ENCODE results near the gene ASB7. TPM values are rescaled to one million over a fixed set of nuclear protein-coding genes. Genes with fewer than 3 reads are reported as not detected.
"Not testable (repeated sequence)": the region's sequence is repeated elsewhere in the genome, so short reads cannot be mapped to it uniquely, and the experiment has no call there.

Gene ASB7
- total RNA-seq, 1 donor from 2014 or later = 18.3 TPM

- Histone ChIP-seq H4K20me1 (ENCODE audit: low read depth) (no peaks in the 10 kb centered on the region), H3K9ac (no peak overlapping the region), H3K27me3 (no peaks in the 10 kb centered on the region), H3K36me3 (no peaks in the 10 kb centered on the region), H3K27ac (no peak overlapping the region), H3K4me1 (no peaks in the 10 kb centered on the region), H3K4me3 (no peak overlapping the region), H3K9me3 (ENCODE audit: low read depth) (no peaks in the 10 kb centered on the region), H2AFZ (replicated peaks) (no peak overlapping the region), H3K4me2 (no peak overlapping the region), H3F3A (ENCODE audit: low read depth) (no peaks in the 10 kb centered on the region), H3K79me2 (ENCODE audit: low read depth) (no peaks in the 10 kb centered on the region)
- Mint-ChIP-seq H3K4me3 (no peak overlapping the region), H3K36me3 (no peaks in the 10 kb centered on the region), H3K9me3 (peaks cover 2% of the 10 kb centered on the region), H3K27ac (no peak overlapping the region), H3K4me1 (peaks cover 13% of the 10 kb centered on the region), H3K27me3 (ENCODE audit: insufficient read depth, low read depth) (peaks cover 5% of the 10 kb centered on the region)
- no peak for DNase-seq (ENCODE audit: low spot score)
- no peak for TF ChIP-seq EZH2phosphoT487 (IDR thresholded peaks at IDR 0.05)
- no peak for TF ChIP-seq EZH2 (IDR thresholded peaks at IDR 0.05)
- TF ChIP-seq, protein P1, sequence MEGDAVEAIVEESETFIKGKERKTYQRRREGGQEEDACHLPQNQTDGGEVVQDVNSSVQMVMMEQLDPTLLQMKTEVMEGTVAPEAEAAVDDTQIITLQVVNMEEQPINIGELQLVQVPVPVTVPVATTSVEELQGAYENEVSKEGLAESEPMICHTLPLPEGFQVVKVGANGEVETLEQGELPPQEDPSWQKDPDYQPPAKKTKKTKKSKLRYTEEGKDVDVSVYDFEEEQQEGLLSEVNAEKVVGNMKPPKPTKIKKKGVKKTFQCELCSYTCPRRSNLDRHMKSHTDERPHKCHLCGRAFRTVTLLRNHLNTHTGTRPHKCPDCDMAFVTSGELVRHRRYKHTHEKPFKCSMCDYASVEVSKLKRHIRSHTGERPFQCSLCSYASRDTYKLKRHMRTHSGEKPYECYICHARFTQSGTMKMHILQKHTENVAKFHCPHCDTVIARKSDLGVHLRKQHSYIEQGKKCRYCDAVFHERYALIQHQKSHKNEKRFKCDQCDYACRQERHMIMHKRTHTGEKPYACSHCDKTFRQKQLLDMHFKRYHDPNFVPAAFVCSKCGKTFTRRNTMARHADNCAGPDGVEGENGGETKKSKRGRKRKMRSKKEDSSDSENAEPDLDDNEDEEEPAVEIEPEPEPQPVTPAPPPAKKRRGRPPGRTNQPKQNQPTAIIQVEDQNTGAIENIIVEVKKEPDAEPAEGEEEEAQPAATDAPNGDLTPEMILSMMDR (IDR thresholded peaks at IDR 0.05) = no peak
Measured at GRCh38 chr15:100672959-100673358, 70.6 kb downstream of the ASB7 start.

DNA sequence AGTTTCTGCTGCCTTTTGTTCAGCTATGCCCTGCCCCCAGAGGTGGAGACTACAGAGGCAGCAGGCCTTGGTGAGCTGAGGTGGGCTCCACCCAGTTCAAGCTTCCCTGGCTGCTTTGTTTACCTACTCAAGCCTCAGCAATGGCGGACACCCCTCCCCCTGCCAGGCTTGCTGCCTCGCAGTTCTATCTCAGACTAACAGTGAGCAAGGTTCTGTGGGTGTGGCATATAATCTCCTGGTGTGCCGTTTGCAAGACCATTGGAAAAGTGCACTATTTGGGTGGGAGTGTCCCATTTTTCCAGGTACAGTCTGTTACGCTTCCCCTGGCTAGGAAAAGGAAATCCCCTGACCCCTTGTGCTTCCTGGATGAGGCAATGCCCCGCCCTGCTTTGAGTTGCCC is 76.8 kb downstream of the ASB7 start:
- H3K36me3 ChIP-seq; H3K27ac ChIP-seq; H3K36me3 Mint-ChIP-seq; H3K4me1 ChIP-seq; H3K9me3 ChIP-seq (ENCODE audit: low read depth); H3K4me3 ChIP-seq; H3K4me1 Mint-ChIP-seq; H3K9ac ChIP-seq; H3K27me3 ChIP-seq; H4K20me1 ChIP-seq (ENCODE audit: low read depth); DNase-seq (ENCODE audit: low spot score); H3K4me3 Mint-ChIP-seq; H3K27ac Mint-ChIP-seq; H3K4me2 ChIP-seq; H3K79me2 ChIP-seq (ENCODE audit: low read depth); H3F3A ChIP-seq (ENCODE audit: low read depth); H2AFZ ChIP-seq (replicated peaks): not testable (repeated sequence)
- Mint-ChIP-seq H3K27me3 (ENCODE audit: insufficient read depth, low read depth) (peaks cover 14% of the 10 kb centered on the region), H3K9me3 (peaks cover 21% of the 10 kb centered on the region)

- Histone ChIP-seq H3K4me3 (no peak overlapping the region), H3K4me1 (no peaks in the 10 kb centered on the region), H3K9ac (no peak overlapping the region), H3K27ac (no peak overlapping the region), H3F3A (ENCODE audit: low read depth) (no peaks in the 10 kb centered on the region), H3K9me3 (ENCODE audit: low read depth) (no peaks in the 10 kb centered on the region), H4K20me1 (ENCODE audit: low read depth) (no peaks in the 10 kb centered on the region), H3K36me3 (no peaks in the 10 kb centered on the region), H3K4me2 (no peak overlapping the region), H3K79me2 (ENCODE audit: low read depth) (no peaks in the 10 kb centered on the region), H3K27me3 (no peaks in the 10 kb centered on the region), H2AFZ (replicated peaks) (no peak overlapping the region)
- TF ChIP-seq, protein P1 (IDR thresholded peaks at IDR 0.05) = no peak
- no peak for TF ChIP-seq EZH2phosphoT487 (IDR thresholded peaks at IDR 0.05)
- no peak for TF ChIP-seq EZH2 (IDR thresholded peaks at IDR 0.05)
- H3K36me3 Mint-ChIP-seq = no peaks in the 10 kb centered on the region
- H3K27me3 Mint-ChIP-seq (ENCODE audit: insufficient read depth, low read depth) = peaks cover 12% of the 10 kb centered on the region
- no peaks in the 10 kb centered on the region for H3K4me1 Mint-ChIP-seq
- peaks cover 21% of the 10 kb centered on the region for H3K9me3 Mint-ChIP-seq
- DNase-seq (ENCODE audit: low spot score) = no peak
- no peak overlapping the region for H3K4me3 Mint-ChIP-seq
- H3K27ac Mint-ChIP-seq = no peak overlapping the region
Measured at GRCh38 chr15:100680726-100681125, 78.3 kb downstream of the ASB7 start.

DNA sequence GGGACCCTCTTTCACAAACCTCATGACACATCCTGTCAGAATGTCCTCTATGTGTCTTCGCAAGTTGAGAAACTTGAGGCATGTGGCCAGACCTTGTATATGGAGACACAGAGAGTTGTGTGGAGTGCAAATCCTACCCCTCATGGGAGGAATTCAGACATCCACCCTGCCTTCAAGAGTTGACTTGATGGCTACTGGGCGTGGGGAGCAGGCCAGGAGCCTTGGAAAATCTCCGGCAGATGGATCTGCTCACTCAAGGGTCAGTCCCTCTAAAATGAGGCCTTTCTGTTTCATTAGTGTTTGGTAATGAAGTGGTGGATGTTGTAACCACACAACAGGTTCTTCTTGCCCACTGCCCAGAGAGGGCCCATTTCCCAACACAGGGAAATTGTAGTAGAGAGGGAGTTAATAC is 79.0 kb downstream of the ASB7 start:
- Mint-ChIP-seq H3K27me3 (ENCODE audit: insufficient read depth, low read depth) (peaks cover 12% of the 10 kb centered on the region), H3K9me3 (peaks cover 21% of the 10 kb centered on the region), H3K36me3 (no peaks in the 10 kb centered on the region), H3K4me3 (no peak overlapping the region), H3K4me1 (peaks cover 3% of the 10 kb centered on the region), H3K27ac (no peak overlapping the region)
- Histone ChIP-seq H3F3A (ENCODE audit: low read depth) (no peaks in the 10 kb centered on the region), H3K36me3 (no peaks in the 10 kb centered on the region), H3K27ac (no peak overlapping the region), H3K9me3 (ENCODE audit: low read depth) (no peaks in the 10 kb centered on the region), H2AFZ (replicated peaks) (no peak overlapping the region), H3K4me1 (no peaks in the 10 kb centered on the region), H3K27me3 (no peaks in the 10 kb centered on the region), H3K4me3 (no peak overlapping the region), H3K9ac (no peak overlapping the region), H4K20me1 (ENCODE audit: low read depth) (no peaks in the 10 kb centered on the region), H3K79me2 (ENCODE audit: low read depth) (no peaks in the 10 kb centered on the region), H3K4me2 (no peak overlapping the region)
- TF ChIP-seq EZH2phosphoT487 (IDR thresholded peaks at IDR 0.05) (no peak), EZH2 (IDR thresholded peaks at IDR 0.05) (no peak)
- TF ChIP-seq, protein P1 (IDR thresholded peaks at IDR 0.05) = no peak
- DNase-seq (ENCODE audit: low spot score) = no peak
